Uterus (tissue), 2 donors: ENCODE data around the gene CA4.

ENCODE experiments used
- POLR2A ChIP-seq, 2 donors: fragments of 450-650 bp; IDR thresholded peaks; one replicate each; pipeline ENCODE4 v1.6.1; 2016; ENCODE audit warnings: antibody characterized with exemption in 2 of 2, mild to moderate bottlenecking in 1 of 2, moderate library complexity in 1 of 2
- TF ChIP-seq, protein P1 (sequence below), 4 experiments: fragments of 200-600 bp in 2 of 4; fragments of 450-650 bp in 2 of 4; sonication (generic) in 2 of 4; IDR thresholded peaks; one replicate each; pipeline ENCODE4 v1.5.1; 2016 to 2019; ENCODE audit warnings: antibody characterized with exemption in 4 of 4, mild to moderate bottlenecking in 2 of 4, moderate library complexity in 1 of 4

DNA sequence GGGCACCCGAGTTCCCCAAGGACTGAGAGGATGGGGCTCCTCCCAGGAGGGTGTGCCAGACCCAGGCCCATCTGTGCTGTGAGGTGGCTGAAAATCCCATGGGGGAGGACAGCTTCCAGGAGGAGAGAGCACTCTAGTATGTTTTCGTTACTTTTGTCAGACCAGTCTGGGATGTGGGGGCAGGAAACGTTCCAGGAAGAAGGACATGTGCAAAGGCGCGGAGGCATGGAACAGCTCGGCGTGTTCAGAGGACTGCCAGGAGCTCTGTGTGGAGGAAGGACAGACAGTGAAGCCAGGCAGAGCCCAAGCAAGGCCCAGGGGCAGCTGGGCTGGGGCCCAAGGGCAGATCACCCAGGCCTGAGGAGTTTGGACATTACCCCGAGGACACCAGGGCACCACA lies 7.0 kb downstream of the CA4 start:
- no peak for TF ChIP-seq POLR2A (IDR thresholded peaks at IDR 0.05)
- TF ChIP-seq, protein P1, sequence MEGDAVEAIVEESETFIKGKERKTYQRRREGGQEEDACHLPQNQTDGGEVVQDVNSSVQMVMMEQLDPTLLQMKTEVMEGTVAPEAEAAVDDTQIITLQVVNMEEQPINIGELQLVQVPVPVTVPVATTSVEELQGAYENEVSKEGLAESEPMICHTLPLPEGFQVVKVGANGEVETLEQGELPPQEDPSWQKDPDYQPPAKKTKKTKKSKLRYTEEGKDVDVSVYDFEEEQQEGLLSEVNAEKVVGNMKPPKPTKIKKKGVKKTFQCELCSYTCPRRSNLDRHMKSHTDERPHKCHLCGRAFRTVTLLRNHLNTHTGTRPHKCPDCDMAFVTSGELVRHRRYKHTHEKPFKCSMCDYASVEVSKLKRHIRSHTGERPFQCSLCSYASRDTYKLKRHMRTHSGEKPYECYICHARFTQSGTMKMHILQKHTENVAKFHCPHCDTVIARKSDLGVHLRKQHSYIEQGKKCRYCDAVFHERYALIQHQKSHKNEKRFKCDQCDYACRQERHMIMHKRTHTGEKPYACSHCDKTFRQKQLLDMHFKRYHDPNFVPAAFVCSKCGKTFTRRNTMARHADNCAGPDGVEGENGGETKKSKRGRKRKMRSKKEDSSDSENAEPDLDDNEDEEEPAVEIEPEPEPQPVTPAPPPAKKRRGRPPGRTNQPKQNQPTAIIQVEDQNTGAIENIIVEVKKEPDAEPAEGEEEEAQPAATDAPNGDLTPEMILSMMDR (IDR thresholded peaks at IDR 0.05): no peak
